Measurements from ENCODE around the gene MUCL3. TPM values are rescaled to one million over a fixed set of nuclear protein-coding genes. Genes with fewer than 3 reads are reported as not detected.

MUCL3 gene
- total RNA-seq, 1 donor from 2014 or later: not detected

DNA sequence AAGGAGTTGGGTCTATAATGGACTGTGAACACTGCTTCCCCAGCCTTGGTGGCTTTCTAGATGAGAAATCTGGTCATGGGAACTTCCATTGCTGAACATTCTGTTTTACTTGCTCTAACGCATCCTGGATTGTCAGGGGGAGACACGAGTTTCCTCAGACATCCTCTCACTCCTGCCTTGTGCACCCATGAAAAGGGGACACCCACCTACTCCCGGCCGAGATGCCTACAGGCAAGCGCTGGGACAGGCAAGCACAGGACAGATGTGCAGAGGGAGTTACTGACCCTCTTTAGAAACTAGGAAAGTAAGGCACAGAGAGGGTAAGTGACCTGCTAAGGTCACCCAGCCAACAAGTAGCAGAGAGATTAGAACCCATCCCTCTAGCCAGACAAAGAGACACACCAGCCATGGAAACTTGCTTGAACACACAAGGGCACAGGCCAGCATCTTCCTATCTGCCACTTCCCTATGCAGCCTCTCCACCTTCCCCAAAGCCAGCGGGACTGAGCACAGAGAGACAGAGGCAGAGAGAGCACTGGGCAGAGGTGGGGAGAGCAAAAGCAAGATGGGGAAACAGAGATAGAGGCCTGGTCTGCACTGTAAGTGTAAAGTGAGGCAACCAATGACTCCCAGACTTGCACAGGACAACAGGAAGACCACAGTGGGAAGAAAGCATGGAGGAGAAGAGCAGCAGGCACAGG lies 8.0 kb upstream of the MUCL3 start:
- intact Hi-C loops (cut with DNase I): no loop called here
- no peak for ATAC-seq (ENCODE audit: poor library complexity)
- no peak for DNase-seq

GRCh38 chr6:30935018-30935417 lies 5.8 kb upstream of the MUCL3 start:
- no peak for DNase-seq
- ATAC-seq (ENCODE audit: poor library complexity): no peak
- intact Hi-C loops (cut with DNase I): no loop called here

- intact Hi-C loops (cut with DNase I): no loop called here
- DNase-seq (no peak), ATAC-seq (ENCODE audit: poor library complexity) (no peak)
Observed at GRCh38 chr6:30937265-30937664, 3.5 kb upstream of the MUCL3 start.

- intact Hi-C loops (cut with DNase I): no loop called here
- no peak for ATAC-seq (ENCODE audit: poor library complexity)
Observed at GRCh38 chr6:30938730-30939129, 2.0 kb upstream of the MUCL3 start.

DNA sequence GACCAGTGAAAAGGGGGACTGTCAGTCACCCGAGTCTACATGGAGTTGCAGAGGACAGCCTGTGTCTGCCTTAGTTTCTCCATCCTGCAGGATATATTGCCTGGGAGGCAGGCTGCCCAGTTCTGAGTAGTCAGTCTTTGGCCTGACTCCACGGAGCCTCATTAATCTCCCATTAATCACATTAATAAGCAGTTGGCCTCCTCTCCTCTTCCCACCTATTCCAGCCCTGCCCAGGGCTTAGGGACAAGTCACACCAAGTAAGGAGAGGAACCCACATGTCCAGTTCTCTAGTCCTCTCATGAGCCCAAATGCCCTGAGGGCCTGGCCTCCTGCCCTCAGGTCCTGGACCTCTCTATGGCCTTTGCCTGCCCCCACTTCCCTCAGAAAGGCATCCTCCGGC lies 1.3 kb upstream of the MUCL3 start:
- ATAC-seq (ENCODE audit: poor library complexity) (no peak), DNase-seq (no peak)
- intact Hi-C loops (cut with DNase I): no loop called here

More at GRCh38 chr6:30938730-30939129, 2.0 kb upstream of the MUCL3 start:
- DNase-seq: no peak

DNA sequence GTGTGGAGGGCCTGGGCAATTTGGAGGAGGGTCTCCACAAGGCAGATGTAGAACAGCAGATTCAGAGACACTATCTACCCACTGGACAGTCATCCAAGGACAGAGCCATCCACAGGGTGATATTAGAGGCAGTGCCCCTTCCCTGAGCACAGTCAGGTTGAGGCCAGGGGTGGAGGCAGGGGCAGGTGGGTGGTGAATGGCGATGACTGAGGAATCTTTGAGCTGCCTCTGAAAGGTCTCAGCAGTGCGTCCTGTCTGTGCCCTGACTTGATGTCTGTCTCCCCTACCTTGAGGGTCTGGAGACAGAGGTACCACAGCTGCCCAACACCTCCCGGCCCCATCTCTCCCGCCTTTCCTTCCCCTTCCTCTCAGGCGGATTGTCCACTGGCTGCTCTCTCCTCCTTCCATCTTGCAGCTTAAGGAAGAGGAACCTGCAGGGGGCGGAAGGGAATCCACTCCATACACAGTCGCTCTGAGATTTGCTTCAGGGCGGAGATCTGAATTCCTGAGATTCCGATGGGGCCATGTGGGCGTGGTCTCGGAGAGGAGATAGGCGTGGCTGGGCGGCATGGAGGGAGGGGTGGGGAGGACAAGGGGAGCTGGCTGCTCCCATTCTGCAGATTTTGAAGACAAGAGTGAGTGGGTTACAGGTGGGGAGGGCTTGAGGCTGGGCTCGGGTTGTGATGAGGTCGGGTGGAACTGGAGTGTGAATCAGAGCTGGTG lies 1.7 kb downstream of the MUCL3 start:
- intact Hi-C loops (cut with DNase I): no loop called here
- peak; percentile 88 for ATAC-seq (ENCODE audit: poor library complexity)
- DNase-seq: peak; percentile 77

DNA sequence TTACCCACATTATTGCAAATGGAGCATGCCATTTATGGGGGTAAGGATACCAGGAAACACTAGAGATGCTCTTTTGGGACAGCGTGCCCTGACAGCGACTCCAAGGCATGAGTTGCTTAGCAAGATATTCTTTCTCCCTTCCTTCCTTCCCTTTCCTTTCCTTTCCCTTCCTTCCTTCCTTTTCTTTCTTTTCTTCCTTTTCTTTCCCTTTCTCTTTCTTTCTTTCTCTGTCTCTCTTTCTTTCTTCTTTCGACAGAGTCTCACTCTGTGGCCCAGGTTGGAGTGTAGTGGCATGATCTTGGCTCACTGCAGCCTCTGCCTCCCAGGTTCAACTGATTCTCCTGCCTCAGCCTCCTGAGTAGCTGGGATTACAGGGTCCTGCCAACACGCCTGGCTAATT lies 3.3 kb downstream of the MUCL3 start:
- no peak for DNase-seq
- intact Hi-C loops (cut with DNase I): no loop called here
- ATAC-seq (ENCODE audit: poor library complexity): no peak

GRCh38 chr6:30945281-30945680 lies 4.5 kb downstream of the MUCL3 start:
- no peak for ATAC-seq (ENCODE audit: poor library complexity)
- DNase-seq: no peak
- intact Hi-C loops (cut with DNase I): no loop called here

GRCh38 chr6:30947231-30947630 lies 6.5 kb downstream of the MUCL3 start:
- DNase-seq: no peak
- intact Hi-C loops (cut with DNase I): no loop called here
- ATAC-seq (ENCODE audit: poor library complexity): no peak

- DNase-seq (no peak), ATAC-seq (ENCODE audit: poor library complexity) (no peak)
- intact Hi-C loops (cut with DNase I): no loop called here
Observed at GRCh38 chr6:30948811-30949210, 8.0 kb downstream of the MUCL3 start.

GRCh38 chr6:30951907-30952469 lies 11.2 kb downstream of the MUCL3 start:
- ATAC-seq (ENCODE audit: poor library complexity) (no peak), DNase-seq (no peak)
- intact Hi-C loops (cut with DNase I): no loop called here

DNA sequence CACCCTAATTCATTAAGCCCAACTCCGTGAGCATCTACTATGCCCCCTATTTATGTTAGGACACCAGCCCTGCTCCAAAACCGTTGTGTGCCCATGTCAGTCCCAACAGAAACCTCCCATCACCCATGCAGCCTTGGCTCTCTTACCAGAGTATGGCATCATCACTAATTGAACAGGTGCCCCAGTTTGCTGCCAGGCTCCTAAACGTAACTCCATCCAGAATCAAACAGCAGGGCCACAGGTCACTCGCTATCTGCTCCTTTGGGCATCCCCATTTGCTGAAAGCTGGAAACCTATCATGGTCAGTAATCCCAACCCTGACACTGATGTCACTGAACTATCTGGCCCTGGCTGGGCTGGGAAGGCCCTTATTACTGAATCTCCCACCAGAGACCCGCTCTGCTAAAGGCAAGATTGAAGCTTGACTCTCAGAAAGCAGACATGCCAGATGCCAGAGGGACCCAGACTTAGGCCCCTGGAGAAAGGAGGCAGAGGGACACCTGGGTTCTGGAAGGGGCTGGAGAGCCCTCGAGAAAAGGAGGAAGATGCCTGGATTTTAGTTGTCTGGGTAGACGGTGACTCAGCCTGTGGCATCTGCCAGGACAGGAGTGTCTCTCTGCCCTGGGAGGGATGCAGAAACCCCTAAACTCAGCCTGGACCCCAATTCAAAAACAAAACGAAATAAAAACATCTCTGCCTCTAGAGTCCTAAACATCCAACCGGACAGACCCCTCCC lies 14.0 kb downstream of the MUCL3 start:
- DNase-seq (no peak), ATAC-seq (ENCODE audit: poor library complexity) (no peak)
- intact Hi-C loops (cut with DNase I): no loop called here

DNA sequence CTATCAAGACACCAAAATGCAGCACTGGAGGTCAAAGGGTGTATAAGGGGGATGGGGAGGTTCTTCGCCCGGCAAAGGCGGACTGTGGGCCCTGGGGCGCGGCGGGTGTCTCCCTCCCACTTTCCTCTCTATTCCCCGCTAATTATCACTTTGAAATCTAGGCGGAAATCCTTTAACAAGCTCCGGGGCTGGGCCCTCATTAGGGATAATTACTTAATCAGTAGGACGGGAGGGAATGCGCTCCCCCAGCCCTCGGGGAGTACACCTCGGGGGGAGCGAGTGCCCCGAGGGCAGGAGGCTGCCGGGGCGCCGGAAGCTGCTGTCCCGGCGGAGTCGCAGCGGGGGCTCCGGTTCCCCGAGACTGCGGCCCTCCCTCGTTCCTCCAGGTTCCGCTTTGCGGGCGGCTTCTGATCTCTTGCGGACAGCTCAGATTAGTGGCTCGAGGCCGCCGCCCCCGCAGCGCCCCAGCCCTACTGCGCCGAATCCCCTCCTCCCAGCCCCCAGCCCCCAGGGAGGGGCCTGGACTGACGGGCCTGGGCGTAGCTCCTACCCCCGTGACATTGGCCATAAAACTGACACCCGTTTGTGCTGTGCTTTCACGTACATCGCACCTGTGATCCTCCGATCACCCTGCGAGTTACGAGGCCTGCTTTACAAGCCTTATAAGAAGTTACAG lies 14.7 kb downstream of the MUCL3 start:
- DNase-seq (peak; percentile 82), ATAC-seq (ENCODE audit: poor library complexity) (peak; percentile 86)
- intact Hi-C loops (cut with DNase I): no loop called here

- intact Hi-C loops (cut with DNase I): no loop called here
- ATAC-seq (ENCODE audit: poor library complexity): no peak
- no peak for DNase-seq
Observed at GRCh38 chr6:30957716-30958115, 16.9 kb downstream of the MUCL3 start.

GRCh38 chr6:30960907-30961673 lies 20.3 kb downstream of the MUCL3 start:
- ATAC-seq (ENCODE audit: poor library complexity): no peak
- no peak for DNase-seq
- intact Hi-C loops (cut with DNase I): no loop called here

DNA sequence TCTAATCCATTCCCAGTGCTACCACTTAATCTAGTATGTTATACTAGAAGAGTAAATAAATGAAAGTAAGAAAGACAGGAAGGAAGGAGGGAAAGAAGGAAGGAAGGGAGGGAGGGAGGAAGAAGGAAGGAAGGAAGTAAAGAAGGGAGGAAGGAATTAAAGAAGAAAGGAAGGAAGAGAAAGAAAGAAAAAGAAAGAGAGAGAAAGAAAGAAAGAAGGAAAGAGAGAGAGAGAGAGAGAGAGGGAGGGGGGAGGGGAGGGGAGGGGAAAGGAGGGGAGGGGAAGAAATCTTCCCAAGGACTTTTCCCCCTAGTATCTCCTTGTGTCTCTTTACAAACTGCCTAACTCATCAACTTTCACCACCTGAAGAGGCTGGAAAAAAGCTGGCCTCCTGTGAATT lies 21.9 kb downstream of the MUCL3 start:
- DNase-seq (no peak), ATAC-seq (ENCODE audit: poor library complexity) (no peak)
- intact Hi-C loops (cut with DNase I): no loop called here

DNA sequence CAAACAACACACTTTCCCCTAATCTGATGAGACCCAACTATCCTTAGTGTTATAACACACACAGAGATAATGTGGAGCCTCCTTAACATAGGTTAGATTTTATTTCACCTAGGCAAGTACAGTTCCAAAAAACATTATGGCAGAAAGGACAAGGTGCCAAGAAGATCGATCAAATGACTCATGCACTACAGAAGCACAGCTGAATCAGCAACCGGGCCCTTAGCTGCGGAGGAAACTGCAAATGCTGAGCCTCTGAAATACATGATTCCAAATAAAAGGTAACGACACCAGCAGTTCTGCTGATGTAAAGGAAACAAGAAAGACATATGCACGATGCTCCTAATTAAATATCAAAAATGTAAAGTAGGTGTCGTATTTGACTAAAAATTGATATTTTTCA lies 22.9 kb downstream of the MUCL3 start:
- ATAC-seq (ENCODE audit: poor library complexity) (no peak), DNase-seq (no peak)
- intact Hi-C loops (cut with DNase I): no loop called here

DNA sequence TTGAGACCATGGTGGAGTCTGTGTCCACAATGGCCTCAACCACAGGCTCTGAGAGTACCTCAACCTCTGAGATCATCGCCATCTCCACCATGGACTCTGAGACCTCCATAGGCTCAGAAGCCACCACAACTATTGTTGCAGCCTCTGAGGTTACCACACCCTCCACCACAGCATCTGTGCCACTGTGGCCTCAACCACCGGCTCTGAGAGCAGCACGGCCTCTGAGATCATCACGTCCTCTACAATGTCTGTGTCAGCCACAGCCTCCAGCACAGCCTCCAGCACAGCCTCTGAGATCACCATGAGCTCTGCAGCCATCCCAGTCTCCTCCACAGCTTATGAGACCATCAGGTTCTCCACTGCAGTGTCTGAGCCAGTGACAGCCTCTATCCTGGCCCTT lies 23.3 kb downstream of the MUCL3 start:
- DNase-seq: no peak
- intact Hi-C loops (cut with DNase I): no loop called here
- ATAC-seq (ENCODE audit: poor library complexity): no peak

All from Right ventricle myocardium superior (tissue), 1 donor.